GM19468 (cell line): ENCODE measurements around the gene CRYGC.

Source experiments
- ATAC-seq: cut with Tn5 transposase; IDR thresholded peaks from one replicate; pipeline ENCODE4 v1.9.1; 2021; ENCODE audit warnings: mild to moderate bottlenecking, moderate library complexity, moderate number of reproducible peaks; ENCODE audit not compliant: unreplicated experiment; ENCODE audit errors: extremely low read depth

Gene CRYGC

GRCh38 chr2:208129744-208130711, at the start of gene CRYGC:
Gene CRYGC, minus strand, starts transcription at chr2:208129828. Its CDS starts 36 bp downstream, at chr2:208129792.
- ATAC-seq: no peak

GRCh38 chr2:208179028-208179609, 49.5 kb upstream of the CRYGC start:
- ATAC-seq: no peak

- ATAC-seq: no peak
Observed at GRCh38 chr2:208175840-208176153, 46.2 kb upstream of the CRYGC start.

- peak; percentile 99 for ATAC-seq
Observed at GRCh38 chr2:208175069-208175839, 45.6 kb upstream of the CRYGC start.

GRCh38 chr2:208174144-208174543, 44.5 kb upstream of the CRYGC start:
- no peak for ATAC-seq

GRCh38 chr2:208172125-208172524, 42.5 kb upstream of the CRYGC start:
- ATAC-seq: no peak

- ATAC-seq: no peak
Observed at GRCh38 chr2:208164951-208165755, 35.5 kb upstream of the CRYGC start.

- ATAC-seq: no peak
Observed at GRCh38 chr2:208163489-208163888, 33.9 kb upstream of the CRYGC start, which contains the start of gene CRYGA. Gene CRYGA, minus strand, starts transcription at chr2:208163589. Its CDS starts 33 bp downstream, at chr2:208163556.

- no peak for ATAC-seq
Observed at GRCh38 chr2:208156439-208156838, 26.8 kb upstream of the CRYGC start.

GRCh38 chr2:208153156-208153555, 23.5 kb upstream of the CRYGC start:
- no peak for ATAC-seq

GRCh38 chr2:208150956-208151355, 21.3 kb upstream of the CRYGC start:
- no peak for ATAC-seq

- ATAC-seq: no peak
Observed at GRCh38 chr2:208150094-208150493, 20.5 kb upstream of the CRYGC start.

GRCh38 chr2:208148803-208149202, 19.2 kb upstream of the CRYGC start:
- ATAC-seq: no peak

GRCh38 chr2:208147759-208148158, 18.1 kb upstream of the CRYGC start:
- ATAC-seq: no peak

GRCh38 chr2:208147008-208147407, 17.4 kb upstream of the CRYGC start:
- ATAC-seq: no peak

- no peak for ATAC-seq
Observed at GRCh38 chr2:208146006-208146405, 16.4 kb upstream of the CRYGC start, which contains the start of gene CRYGB. Gene CRYGB, minus strand, starts transcription at chr2:208146158. Its CDS starts 38 bp downstream, at chr2:208146120.

GRCh38 chr2:208142925-208143799, 13.5 kb upstream of the CRYGC start:
- no peak for ATAC-seq

- ATAC-seq: no peak
Observed at GRCh38 chr2:208142240-208142924, 12.8 kb upstream of the CRYGC start.
